CD4-positive, alpha-beta T cell treated with Interleukin-15 for 1 hour (primary cell): Measurements from ENCODE around the gene DMXL1.
"Not testable (repeated sequence)": the region's sequence is repeated elsewhere in the genome, so short reads cannot be mapped to it uniquely, and the experiment has no call there.

Experiments used
- DNase-seq: peaks from one replicate; pipeline ENCODE4 v3.0.0-alpha.2; 2020

The DMXL1 gene

DNA sequence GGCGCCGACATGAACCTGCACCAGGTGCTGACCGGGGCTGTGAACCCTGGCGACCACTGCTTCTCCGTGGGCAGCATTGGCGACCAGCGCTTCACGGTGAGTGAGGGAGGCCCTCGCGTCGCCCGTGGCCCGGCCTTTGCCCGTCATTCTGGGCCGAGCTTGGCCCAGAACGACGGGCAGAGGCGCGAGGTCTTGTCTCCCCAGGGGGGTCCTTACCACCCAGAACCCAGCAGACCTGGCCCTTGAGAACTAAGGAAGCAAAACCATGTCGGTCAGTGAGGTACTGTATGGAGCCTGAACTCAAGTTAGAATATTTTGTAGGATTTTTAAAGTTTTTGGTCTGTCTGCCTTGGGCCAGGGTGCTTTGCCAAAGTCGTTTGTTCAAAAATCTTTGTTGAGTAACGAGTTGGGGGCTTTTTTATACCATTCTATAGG lies 691 bp downstream of the DMXL1 start:
- no peak for DNase-seq

DNA sequence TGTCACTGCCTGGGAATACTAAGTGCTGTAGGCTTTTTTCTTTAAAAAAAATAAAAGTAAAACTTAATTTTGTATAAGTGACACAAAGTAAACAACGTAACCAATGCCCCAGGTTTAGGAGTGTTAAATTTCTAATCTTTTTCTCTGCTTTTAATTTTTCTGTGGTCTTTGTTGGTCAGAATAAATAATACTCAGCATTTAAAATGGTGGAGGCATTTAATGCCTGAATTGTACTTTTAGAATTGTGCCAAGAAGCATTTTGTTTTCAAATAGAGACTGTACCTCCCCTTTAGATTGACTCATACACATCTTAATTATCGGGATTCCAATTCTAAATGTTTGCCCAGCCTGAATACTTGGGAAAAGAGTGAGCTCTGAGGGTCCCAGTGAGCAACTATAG lies 1.6 kb downstream of the DMXL1 start:
- DNase-seq, result no peak

DNA sequence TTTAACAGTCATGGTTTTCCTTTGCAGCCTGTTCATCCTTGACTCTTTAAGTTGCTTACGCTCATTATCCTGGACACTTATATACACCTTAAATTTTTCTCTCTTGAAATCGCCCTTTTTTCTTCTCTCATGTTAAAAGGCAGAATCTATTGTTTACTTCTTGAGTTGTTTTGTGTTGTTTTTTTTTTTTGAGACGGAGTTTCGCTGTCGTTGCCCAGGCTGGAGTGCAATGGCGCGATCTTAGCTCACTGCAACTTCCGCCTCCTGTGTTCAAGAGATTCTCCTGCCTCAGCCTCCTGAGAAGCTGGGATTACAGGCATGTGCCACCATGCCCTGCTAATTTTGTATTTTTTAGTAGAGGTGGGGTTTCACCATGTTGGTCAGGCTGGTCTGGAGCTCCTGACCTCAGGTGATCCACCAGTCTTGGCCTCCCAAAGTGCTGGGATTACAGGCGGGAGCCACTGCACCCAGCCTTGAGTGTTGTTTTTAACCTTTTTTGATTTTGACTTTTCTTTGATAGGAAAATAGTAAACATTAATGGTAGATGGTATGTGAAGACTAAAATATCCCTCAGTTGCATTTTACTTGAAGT lies 3.0 kb downstream of the DMXL1 start:
- not testable (repeated sequence) for DNase-seq

DNA sequence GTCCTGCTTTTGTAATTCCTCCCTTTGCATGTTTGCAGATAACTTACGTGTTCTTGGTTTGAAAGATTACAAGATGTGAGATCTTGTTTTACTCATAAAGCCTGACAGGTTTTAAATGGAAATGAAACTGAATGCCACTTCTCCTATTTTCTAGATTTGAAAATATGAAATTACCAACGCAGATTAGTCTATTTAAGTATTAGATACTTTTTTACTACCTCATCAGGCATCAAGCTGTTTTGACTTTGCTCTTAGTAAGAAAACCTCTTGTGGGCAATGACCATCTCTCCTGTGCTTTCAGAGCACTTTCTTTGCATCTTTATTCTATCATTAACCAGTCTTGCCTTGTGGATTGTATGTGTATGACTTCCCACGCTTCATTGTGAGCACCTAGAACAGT lies 3.5 kb downstream of the DMXL1 start:
- no peak for DNase-seq

DNA sequence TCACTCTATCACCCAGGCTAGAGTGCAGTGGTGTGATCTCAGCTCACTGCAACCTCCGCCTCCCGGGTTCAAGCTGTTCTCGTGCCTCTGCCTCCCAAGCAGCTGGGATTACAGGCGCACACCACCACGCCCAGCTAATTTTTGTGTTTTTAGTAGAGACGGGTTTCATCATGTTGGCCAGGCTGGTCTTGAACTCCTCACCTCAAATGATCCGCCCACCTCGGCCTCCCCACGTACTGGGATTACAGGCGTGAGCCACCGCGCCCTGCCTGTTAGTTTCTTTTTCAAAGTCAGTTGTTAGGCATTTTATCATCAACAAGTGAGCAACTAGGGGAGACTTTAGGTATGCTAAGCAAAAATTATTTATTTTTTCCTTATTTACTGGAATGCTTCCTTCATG lies 4.4 kb downstream of the DMXL1 start:
- DNase-seq, result not testable (repeated sequence)

DNA sequence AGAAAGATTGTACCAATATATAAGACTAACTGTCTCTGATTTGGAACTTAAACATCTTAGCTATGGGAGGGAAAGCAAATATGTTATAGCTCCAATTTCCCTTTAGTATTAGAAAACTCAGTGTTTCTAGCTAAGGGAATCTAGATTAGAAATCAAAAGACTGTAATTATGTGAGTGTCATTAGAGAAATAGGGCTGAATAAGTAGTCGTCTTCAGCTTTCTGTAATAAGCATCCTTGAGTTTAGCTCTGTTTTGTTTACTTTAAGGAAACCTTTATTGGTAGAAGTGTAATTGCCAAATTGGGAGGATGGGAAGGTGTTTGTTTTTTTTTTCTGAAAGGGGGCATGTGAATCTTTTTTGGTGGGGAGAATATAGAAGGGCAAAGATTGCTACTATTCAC lies 5.2 kb downstream of the DMXL1 start:
- no peak for DNase-seq

DNA sequence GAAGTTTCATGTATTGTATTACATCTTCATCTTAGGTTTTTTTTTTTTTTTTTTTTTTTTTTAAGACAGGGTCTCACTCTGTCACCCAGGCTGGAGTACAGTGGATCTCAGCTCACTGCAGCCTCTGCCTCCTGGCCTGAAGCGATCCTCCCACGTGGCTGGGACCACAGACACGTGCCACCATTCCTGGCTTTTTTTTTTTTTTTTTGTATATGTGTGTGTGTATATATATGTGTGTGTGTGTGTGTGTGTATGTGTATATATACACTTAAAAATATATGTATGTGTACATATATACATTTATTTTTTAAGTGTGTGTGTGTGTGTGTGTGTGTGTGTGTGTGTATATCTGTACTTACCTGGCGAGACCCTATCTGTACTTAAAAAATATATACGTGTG lies 6.6 kb downstream of the DMXL1 start:
- no peak for DNase-seq

DNA sequence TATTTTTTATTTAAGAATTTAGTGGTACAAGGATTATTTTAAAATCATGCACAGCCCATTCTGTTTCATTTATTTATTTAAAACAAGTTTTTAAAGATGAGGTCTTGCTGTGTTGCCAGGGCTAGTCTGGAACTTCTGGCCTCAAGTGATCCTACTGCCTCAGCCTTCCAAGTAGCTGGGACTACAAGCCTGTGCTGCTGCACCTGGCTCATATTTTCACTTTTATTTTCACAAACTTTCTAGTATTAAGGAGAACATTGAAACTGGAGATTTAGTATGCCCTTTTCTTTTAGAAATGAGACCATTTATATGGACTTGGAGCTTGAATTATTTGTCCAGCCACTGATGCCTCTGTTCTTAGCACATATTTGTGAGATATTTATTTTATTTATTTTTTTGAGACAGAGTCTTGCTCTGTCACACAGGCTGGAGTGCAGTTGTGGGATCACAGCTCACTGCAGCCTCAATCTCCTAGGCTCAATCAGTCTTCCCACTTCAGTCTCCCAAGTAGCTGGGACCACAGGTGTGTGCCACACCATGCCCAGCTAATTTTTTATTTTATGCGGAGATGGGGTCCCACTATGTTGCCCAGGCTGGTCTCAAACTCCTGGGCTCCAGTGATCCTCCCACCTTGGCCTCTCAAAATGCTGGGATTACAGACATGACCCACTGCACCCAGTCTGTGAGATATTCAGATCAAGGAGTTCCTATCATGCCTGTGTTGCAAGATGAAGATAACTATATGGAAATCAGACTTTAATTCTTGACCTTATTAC lies 7.4 kb downstream of the DMXL1 start:
- DNase-seq, result no peak

DNA sequence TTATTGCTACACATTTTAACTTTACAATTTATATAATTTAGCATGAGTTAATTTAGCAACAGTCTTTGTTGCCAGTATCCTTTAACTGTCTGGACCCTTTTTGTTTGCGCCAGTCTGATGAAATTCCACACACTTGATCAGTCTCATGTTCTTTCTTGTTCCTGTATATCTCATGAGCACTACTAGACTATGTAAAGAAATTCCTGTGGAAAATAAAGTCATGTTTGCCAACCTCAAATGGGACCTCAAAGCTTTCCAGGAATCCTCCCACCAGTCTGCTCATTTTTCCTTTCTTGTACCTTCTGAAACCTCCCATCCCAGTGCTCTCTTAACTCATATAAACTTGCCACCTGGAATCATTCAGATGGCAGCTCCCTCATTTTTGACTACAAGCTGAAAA lies 8.0 kb downstream of the DMXL1 start:
- DNase-seq, result no peak

DNA sequence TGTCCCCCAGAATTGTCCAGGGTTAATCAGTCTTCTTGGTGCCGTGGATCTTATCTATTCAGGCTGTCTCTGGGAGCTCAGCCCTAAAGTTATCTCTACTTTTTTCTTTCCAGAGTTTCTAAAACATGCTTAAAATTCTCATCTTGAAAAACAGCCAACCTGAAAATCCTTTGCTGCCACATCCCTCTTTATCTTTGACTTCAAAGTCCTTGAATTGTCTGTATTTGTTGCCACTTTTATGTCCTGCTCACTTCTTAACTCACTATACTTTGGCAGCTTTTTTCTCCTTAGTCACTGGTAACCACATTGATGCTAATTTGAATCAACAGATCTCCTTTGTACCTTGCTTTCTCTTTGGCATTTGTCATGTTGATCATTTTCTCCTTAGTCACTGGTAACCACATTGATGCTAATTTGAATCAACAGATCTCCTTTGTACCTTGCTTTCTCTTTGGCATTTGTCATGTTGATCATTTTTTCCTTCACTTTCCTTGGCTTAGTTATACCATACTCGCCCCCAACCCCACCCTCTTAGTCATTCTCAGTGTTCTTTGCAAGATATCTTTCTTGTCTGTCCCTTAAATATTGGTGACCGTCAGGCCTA lies 8.5 kb downstream of the DMXL1 start:
- DNase-seq, result no peak

DNA sequence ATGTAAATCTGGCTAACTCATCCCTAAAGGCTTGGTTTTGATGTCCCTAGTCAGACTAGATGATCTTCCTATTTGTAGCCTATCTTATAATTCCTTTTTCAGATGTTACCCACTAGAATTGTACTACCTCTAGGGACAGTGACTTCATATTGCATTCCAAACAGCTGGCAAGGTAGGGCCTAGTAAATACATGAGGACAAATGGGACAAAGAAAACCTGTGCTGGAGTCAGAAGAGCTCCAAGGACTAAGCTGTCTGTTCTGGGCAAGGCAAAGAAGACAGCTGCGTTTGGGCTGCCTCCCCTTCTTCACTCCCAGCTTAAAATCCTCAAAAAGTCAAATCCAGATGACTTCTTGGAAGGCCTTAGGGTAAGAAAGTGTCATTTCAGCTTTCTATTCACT lies 10.0 kb downstream of the DMXL1 start:
- no peak for DNase-seq

DNA sequence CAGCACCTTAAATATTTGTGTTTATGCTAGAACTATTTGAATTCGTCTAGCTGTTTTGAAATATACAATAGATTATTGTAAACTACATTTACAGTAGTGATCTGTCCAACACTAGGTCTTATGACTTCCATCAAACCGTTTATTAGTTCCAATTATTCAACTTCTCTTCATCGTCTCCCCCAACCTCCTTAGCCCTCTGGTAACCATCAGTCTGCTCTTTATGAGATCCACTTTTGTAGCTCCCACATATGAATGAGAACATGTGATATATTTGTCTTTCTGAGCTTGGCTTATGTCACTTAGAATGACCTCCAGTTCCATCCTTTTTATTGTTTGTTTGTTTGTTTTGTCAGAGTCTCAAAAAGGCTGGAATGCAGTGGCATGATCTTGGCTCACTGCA lies 11.8 kb downstream of the DMXL1 start:
- DNase-seq, result no peak

DNA sequence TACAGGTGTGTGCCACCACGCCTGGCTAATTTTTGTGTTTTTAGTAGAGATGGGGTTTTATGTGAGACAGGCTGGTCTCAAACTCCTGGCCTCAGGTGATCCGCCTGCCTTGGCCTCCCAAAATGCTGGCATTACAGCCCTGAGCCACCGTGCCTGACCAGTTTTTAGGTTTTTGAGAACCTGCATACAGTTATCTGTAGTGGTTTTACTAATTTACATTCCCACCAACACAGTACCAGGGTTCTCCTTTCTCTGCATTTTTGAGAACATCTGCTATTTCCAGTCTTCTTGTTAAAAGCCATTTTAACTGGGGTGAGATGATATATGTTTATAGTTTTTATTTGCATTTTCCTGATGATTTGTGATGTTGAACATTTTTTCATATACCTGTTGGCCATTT lies 12.8 kb downstream of the DMXL1 start:
- DNase-seq, result no peak

DNA sequence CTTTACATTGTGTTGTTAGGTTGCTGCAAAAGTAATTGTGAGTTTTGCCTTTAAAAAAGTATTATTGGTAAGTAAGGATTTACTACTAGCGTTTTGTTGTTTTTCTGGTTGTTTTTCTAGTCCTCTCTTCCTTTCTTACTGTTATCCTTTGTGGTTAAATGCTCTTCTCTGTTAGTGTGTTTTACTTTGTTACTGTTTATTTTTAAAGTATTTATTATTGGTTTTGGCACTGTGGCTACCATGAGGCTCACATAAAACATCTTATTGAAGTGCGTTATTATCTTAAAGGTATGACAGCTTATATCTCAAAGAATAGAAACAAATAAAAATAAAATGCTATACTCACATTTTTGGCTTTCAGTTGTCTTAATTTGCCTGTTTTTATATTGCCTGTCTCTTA lies 17.6 kb downstream of the DMXL1 start:
- DNase-seq, result no peak

DNA sequence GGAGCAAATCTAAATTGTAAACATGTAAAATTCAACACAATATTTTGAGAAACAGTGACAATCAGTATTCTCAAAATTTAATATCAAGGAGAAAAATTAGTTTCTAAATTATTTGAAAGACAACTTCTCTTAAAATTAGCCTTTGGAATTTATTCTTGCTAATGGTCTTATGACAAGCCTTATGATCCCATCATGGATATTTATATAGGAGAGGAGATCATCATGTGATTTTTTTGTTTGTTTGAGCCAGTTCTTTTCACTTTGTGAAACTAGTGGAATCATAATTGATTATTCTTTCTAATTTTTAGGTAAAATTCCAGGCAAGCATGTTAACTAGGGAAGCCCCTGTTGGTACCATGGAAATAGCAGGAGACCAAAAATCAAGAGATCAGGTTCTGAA lies 24.7 kb downstream of the DMXL1 start:
- no peak for DNase-seq

DNA sequence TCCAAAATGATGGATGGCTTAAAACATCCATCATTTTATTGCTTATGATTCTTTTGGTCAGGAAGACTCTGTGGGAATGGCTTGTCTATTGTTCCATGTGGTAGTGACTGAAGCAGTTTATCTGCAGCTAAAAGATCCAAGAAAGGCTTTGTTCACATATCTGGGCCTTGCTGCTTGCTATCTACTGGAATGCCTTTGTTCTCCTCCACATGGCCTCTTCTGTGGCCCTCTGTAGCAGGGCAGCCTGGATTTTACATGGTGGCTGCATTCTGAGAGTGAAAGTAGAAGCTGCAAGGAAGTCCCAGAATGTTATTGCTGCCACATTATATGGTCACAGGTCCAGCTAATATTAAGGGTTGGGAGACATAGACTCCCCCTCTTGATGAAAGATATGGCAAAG lies 35.1 kb downstream of the DMXL1 start:
- no peak for DNase-seq

DNA sequence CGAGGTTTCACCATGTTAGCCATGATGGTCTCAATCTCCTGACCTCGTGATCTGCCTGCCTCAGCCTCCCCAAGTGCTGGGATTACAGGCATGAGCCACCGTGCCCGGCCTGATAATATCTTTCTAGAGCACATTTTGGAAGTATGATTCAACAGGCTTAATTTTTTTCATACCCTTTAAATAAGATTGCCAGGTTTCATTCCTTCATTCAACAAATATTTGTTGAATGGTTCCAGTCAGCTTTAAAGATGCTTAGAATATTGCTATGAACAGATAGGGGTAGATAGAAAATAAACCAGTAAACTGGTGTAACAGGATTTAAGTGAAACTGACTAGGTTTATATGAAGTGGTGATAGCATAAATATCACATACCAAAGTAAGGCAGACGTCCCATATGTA lies 41.3 kb downstream of the DMXL1 start:
- DNase-seq, result no peak

DNA sequence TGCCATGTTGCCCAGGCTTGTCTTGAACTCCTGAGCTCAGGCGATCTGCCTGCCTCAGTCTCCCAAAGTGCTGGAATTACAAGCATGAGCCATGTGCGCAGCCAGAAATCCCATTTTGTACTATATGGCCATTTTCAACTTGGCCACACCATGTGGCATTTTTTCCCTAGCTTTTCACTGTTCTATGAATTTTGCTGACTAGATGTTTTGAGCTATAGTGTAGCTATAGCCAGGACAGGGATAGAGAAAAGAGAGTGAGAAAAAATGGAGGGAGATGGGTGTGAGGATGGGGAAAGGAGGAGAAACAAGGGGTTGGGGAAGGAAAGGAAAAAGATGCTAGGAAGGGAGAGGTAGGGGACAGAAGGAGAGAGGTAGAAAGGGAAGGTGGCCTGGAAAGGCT lies 46.4 kb downstream of the DMXL1 start:
- DNase-seq, result no peak

DNA sequence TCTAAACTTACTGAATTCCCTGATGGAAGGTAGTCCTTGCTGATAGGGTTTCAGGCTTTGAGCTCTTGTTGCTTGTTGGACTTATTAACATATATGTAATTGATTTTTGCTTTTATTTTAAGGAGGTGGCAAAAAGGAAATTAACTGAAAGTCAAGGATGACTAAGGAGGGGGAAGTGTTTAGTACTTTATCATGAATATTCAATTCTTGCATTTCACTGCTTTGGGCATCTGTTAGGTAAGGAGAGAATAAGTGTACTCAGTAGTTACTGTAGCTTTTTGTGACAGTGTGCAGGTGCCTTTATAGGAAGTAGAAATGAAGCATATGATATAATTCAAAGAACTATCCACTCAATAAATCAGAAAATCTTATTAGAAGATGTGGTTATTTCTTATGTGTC lies 47.1 kb downstream of the DMXL1 start:
- no peak for DNase-seq

DNA sequence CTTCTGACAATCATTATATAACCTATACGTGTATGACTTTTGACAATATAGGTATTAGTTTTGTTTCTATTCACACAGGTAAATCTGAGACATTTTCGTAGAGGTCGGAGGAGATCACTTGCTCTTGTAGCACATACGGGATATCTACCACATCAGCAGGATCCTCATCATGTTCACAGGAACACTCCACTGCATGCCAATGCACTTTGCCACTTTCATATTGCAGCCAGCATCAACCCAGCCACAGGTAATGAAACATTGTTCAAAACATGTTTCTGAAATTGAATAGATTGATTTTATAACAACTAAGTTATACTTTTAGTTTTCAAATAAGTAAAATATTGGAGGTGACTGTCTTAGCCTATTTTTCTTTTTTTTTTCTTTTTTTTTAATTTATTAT lies 50.0 kb downstream of the DMXL1 start:
- no peak for DNase-seq

DNA sequence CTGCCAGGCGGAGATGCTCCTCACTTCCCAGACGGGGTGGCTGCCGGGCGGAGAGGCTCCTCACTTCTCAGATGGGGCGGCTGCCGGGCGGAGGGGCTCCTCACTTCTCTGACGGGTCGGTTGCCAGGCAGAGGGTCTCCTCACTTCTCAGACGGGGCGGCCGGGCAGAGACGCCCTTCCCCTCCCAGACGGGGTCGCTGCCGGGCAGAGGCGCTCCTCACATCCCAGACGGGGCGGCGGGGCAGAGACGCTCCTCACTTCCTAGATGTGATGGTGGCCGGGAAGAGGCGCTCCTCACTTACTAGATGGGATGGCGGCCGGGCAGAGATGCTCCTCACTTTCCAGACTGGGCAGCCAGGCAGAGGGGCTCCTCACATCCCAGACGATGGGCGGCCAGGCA lies 51.6 kb downstream of the DMXL1 start:
- DNase-seq, result not testable (repeated sequence)

DNA sequence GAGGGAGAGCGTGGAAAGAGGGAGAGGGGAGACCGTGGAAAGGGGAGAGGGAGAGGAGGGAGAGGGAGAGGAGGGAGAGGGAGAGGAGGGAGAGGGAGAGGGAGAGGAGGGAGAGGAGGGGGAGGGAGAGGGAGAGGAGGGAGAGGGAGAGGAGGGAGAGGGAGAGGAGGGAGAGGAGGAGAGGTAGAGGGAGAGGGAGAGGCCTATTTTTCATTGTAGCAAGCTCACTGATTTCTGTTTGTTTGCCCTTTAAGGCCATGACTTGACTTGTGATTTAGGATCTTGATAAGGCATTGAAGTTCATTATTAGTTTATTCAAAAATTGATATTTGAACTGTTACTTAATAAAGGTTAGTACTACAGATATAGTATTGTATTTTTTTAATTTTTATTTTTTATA lies 52.4 kb downstream of the DMXL1 start:
- no peak for DNase-seq

DNA sequence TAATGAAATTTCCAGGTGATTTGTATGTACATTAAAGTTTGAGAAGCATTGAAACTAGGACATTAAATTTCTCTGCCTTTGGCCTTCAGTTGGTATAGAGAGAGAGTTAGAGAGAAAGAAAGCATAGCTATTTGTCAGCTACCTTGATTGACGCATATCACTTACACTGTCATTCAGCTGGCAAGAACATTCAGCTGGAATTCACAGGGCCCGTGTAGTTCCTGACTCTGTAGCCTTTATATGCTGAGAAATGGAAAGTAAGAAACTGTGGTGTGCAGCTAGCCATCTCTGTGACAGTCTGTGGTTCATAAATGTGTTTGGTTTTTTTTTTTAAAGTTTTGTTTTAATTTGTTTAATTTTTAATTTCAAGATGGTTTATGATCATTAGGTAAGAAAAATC lies 58.9 kb downstream of the DMXL1 start:
- DNase-seq, result no peak

DNA sequence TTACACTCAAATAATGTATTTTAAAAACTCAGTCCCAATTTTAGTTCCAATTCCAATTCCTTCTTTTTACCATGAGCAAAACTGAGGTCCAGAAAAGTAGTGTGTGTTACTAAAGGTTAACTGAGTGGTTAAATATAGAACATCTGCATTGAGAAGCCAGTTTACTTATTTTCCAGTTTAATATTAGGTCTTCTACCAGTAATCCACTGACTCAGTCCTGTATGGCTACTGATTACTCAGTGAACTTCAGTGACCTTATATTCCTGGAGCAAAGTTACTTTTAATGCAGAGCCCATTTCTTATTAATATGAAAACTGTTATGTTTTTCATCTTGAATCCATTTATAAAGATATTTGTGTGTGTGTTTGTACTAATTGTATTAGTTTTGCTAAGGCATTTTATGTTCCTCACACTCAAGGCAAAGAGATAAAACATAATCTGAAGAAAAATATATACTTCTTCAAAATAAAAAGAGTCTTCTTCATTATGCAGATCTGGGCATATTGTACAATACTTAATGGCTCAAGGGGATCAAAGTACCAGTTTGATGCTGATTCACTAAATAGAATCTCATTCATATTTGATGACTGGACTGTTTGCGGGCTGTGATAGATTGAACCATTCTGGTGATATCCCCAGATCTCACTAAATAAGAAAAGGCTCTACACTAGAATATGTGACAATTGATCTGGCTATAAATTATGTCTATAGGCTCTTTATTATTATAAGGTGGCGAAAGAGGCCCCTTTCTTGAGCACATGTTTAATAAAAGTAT lies 60.8 kb downstream of the DMXL1 start:
- DNase-seq, result no peak
